HG03565 (cell line): ENCODE data around the gene PXDC1.
"Not testable (repeated sequence)": the region's sequence is repeated elsewhere in the genome, so short reads cannot be mapped to it uniquely, and the experiment has no call there.

Experiments used
- ATAC-seq: cut with Tn5 transposase; IDR thresholded peaks from one replicate; pipeline ENCODE4 v1.9.1; 2021; ENCODE audit warnings: mild to moderate bottlenecking, moderate library complexity; ENCODE audit not compliant: unreplicated experiment

PXDC1 gene

GRCh38 chr6:3683331-3683730 is 68.2 kb downstream of the PXDC1 start:
- ATAC-seq = no peak

GRCh38 chr6:3678946-3679345 is 72.6 kb downstream of the PXDC1 start:
- ATAC-seq = no peak

GRCh38 chr6:3677751-3678150 is 73.8 kb downstream of the PXDC1 start:
- ATAC-seq = not testable (repeated sequence)

- not testable (repeated sequence) for ATAC-seq
These were observed 74.2 kb downstream of the PXDC1 start for GRCh38 chr6:3677351-3677750.
